Suprapubic skin (tissue), 4 donors: ENCODE data around the gene ANO9. TPM values are rescaled to one million over a fixed set of nuclear protein-coding genes. Genes with fewer than 3 reads are reported as not detected.

Experiments
- DNase-seq, 2 donors: peaks; one replicate each; pipeline ENCODE4 v3.0.0-alpha.2; 2019; ENCODE audit warnings: low spot score in 2 of 2
- H3K27ac ChIP-seq: fragments of 200-600 bp; sonication (generic); one replicate; pipeline ENCODE4 v1.5.1; 2019
- H3K27me3 ChIP-seq: fragments of 200-600 bp; sonication (generic); one replicate; pipeline ENCODE4 v1.5.1; 2019
- H3K36me3 ChIP-seq: fragments of 200-600 bp; sonication (generic); one replicate; pipeline ENCODE4 v1.5.1; 2019
- H3K4me1 ChIP-seq: fragments of 200-600 bp; sonication (generic); one replicate; pipeline ENCODE4 v1.5.1; 2019
- H3K4me3 ChIP-seq: fragments of 200-600 bp; sonication (generic); one replicate; pipeline ENCODE4 v1.5.1; 2019; ENCODE audit warnings: mild to moderate bottlenecking
- H3K9me3 ChIP-seq: fragments of 200-600 bp; sonication (generic); one replicate; pipeline ENCODE4 v1.5.1; 2019
- EP300 ChIP-seq: sonication (generic); formaldehyde crosslinking; IDR thresholded peaks from one replicate; pipeline ENCODE4 v1.6.1; 2017; ENCODE audit warnings: antibody characterized with exemption
- POLR2A ChIP-seq, 2 donors: fragments of 450-650 bp; IDR thresholded peaks; one replicate each; pipeline ENCODE4 v1.6.1; 2017; ENCODE audit warnings: antibody characterized with exemption in 2 of 2, mild to moderate bottlenecking in 2 of 2, moderate library complexity in 2 of 2
- POLR2AphosphoS5 ChIP-seq, 3 donors: sonication (generic); formaldehyde crosslinking; IDR thresholded peaks; one replicate each; pipeline ENCODE4 v1.6.1; 2017; ENCODE audit warnings: antibody characterized with exemption in 3 of 3
- WGBS: methylation state at CpG from one replicate; pipeline ENCODE4 v1.1.5; 2018; 5-methylcytosine and 5-hydroxymethylcytosine counted together
- total RNA-seq, 4 donors: library from RNA; depleted of rRNA; stranded (reverse); fragments of >200 nt; gene quantifications; one replicate each; pipeline ENCODE4 v1.1.0, GENCODE V29; 2016
- TF ChIP-seq, protein P1 (sequence below), 2 donors: fragments of 200-600 bp in 1 of 2; fragments of 450-650 bp in 1 of 2; sonication (generic) in 1 of 2; IDR thresholded peaks; one replicate each; pipeline ENCODE4 v1.5.1; 2016 to 2019; ENCODE audit warnings: antibody characterized with exemption in 2 of 2, mild to moderate bottlenecking in 1 of 2, moderate library complexity in 1 of 2

ANO9 gene, protein sequence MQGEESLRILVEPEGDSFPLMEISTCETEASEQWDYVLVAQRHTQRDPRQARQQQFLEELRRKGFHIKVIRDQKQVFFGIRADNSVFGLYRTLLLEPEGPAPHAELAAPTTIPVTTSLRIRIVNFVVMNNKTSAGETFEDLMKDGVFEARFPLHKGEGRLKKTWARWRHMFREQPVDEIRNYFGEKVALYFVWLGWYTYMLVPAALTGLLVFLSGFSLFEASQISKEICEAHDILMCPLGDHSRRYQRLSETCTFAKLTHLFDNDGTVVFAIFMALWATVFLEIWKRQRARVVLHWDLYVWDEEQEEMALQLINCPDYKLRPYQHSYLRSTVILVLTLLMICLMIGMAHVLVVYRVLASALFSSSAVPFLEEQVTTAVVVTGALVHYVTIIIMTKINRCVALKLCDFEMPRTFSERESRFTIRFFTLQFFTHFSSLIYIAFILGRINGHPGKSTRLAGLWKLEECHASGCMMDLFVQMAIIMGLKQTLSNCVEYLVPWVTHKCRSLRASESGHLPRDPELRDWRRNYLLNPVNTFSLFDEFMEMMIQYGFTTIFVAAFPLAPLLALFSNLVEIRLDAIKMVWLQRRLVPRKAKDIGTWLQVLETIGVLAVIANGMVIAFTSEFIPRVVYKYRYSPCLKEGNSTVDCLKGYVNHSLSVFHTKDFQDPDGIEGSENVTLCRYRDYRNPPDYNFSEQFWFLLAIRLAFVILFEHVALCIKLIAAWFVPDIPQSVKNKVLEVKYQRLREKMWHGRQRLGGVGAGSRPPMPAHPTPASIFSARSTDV
- total RNA-seq = 100 to 1,000 TPM in 2 of 4 donors, 10 to 100 TPM in 2; 76.8 to 166 (median 103) TPM

DNA sequence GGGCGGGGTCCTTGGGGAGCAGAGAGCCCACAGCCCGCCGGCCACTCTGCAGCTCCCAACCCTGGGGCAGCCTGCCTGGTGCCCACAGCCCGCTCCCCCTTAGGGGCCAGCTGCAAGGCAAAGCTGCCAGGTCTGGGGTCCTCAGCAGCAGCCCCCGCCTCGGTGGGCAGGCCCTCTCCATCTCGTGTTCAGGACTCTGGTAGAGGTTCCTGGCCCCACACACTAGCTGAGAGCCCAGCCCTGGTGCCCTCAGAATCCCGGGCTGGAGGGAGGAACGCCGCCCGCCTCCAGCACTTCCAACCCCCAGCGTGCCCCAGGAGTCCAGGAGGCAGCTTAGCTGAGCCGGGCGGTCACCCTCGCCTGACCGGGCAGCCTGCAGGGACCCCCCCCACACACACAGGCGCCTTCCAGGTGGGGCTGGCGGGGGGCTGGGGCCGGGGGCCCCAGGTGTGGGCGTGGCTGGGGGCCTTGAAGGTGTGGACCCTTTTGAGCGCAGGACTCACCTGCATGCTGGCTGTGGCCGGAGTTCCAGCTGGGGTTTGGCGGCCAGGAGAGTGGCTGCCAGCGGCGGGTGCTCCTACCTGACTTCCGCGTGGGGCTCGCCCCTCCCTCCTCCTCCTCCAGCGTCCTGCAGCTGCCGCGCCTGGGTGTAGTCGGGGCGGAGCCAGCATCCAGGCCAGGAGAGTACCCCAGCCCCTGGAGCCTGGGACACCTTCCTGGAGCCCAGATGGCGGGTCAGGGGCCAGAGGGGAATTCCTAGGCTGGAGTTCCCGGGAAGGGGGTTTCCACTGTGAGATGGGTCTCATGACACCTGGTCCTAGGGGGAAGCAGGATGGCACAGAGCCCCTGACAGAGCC lies at the start of gene ANO9:
ANO9 (minus strand) TSS at position 594 of the 857 bp plus-strand sequence; CDS start at position 509, 85 bp downstream.
- TF ChIP-seq EP300 (no peak), POLR2A (IDR thresholded peaks at IDR 0.05) (no peak), POLR2AphosphoS5 (IDR thresholded peaks at IDR 0.05) (no peak)
- TF ChIP-seq, protein P1, sequence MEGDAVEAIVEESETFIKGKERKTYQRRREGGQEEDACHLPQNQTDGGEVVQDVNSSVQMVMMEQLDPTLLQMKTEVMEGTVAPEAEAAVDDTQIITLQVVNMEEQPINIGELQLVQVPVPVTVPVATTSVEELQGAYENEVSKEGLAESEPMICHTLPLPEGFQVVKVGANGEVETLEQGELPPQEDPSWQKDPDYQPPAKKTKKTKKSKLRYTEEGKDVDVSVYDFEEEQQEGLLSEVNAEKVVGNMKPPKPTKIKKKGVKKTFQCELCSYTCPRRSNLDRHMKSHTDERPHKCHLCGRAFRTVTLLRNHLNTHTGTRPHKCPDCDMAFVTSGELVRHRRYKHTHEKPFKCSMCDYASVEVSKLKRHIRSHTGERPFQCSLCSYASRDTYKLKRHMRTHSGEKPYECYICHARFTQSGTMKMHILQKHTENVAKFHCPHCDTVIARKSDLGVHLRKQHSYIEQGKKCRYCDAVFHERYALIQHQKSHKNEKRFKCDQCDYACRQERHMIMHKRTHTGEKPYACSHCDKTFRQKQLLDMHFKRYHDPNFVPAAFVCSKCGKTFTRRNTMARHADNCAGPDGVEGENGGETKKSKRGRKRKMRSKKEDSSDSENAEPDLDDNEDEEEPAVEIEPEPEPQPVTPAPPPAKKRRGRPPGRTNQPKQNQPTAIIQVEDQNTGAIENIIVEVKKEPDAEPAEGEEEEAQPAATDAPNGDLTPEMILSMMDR (IDR thresholded peaks at IDR 0.05) = no peak
- H3K27ac ChIP-seq = no peak within 1 kb of the TSS
- no peak for DNase-seq
- H3K9me3 ChIP-seq = no peaks in the 10 kb centered on the region
- H3K4me3 ChIP-seq = peak within 1 kb of the TSS; percentile 40
- WGBS = 40% methylated on average over 2 of the region's 35 CpGs
- H3K27me3 ChIP-seq = no peaks in the 10 kb centered on the region
- H3K36me3 ChIP-seq = no peaks in the 10 kb centered on the region
- H3K4me1 ChIP-seq = peaks cover 29% of the 10 kb centered on the region

DNA sequence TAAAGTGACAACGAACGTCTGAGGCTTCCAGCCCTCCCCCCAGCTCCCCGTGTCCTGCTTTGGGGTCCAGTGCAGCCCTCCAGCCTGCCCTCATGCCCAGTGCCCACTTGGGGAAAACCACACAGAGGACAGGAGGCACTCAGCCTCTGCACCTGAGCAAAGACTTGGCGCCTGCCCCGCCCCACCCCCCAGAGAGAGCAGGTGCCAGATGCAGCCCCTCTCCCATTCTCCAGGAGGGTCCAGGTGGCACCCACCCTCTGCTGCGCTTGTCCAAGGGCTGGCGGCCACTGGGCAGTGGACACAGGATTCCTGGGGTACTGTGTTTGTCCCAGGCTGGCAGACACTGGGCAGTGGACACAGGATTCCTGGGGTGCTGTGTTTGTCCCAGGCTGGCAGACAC lies 49.5 kb upstream of the ANO9 start:
- no peaks in the 10 kb centered on the region for H3K27me3 ChIP-seq
- 87% methylated on average over 2 of the region's 7 CpGs for WGBS
- no peak overlapping the region for H3K4me3 ChIP-seq
- no peak for DNase-seq
- peaks cover 61% of the 10 kb centered on the region for H3K36me3 ChIP-seq
- H3K27ac ChIP-seq = no peak overlapping the region
- no peak for TF ChIP-seq POLR2A (IDR thresholded peaks at IDR 0.05)
- no peak for TF ChIP-seq POLR2AphosphoS5 (IDR thresholded peaks at IDR 0.05)
- TF ChIP-seq, protein P1 (IDR thresholded peaks at IDR 0.05) = no peak
- H3K4me1 ChIP-seq = no peaks in the 10 kb centered on the region
- H3K9me3 ChIP-seq = no peaks in the 10 kb centered on the region

DNA sequence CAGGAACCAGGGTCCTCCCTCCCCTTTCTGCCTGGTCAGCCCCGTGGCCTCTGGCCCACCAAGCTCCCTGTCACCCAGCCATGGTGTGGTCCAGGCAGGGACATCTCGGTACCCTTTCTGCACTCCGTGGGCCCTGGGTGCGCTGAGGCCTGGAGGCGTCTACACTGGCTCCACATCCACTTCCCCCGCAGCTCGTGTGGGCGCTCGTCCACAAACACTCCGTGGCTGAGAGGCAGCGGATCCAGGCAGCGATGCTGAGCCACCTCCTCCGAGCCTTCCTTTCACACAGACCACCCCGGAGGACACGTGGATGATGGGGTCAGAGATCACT lies 49.1 kb upstream of the ANO9 start:
- no peak overlapping the region for H3K4me3 ChIP-seq
- 88% methylated on average over 12 of the region's 15 CpGs for WGBS
- peaks cover 57% of the 10 kb centered on the region for H3K36me3 ChIP-seq
- no peaks in the 10 kb centered on the region for H3K9me3 ChIP-seq
- H3K4me1 ChIP-seq = no peaks in the 10 kb centered on the region
- H3K27me3 ChIP-seq = no peaks in the 10 kb centered on the region
- no peak overlapping the region for H3K27ac ChIP-seq
- TF ChIP-seq, protein P1 (IDR thresholded peaks at IDR 0.05) = no peak
- TF ChIP-seq EP300 = no peak
- TF ChIP-seq POLR2AphosphoS5 (IDR thresholded peaks at IDR 0.05) = no peak
- TF ChIP-seq POLR2A (IDR thresholded peaks at IDR 0.05) = no peak
- no peak for DNase-seq

DNA sequence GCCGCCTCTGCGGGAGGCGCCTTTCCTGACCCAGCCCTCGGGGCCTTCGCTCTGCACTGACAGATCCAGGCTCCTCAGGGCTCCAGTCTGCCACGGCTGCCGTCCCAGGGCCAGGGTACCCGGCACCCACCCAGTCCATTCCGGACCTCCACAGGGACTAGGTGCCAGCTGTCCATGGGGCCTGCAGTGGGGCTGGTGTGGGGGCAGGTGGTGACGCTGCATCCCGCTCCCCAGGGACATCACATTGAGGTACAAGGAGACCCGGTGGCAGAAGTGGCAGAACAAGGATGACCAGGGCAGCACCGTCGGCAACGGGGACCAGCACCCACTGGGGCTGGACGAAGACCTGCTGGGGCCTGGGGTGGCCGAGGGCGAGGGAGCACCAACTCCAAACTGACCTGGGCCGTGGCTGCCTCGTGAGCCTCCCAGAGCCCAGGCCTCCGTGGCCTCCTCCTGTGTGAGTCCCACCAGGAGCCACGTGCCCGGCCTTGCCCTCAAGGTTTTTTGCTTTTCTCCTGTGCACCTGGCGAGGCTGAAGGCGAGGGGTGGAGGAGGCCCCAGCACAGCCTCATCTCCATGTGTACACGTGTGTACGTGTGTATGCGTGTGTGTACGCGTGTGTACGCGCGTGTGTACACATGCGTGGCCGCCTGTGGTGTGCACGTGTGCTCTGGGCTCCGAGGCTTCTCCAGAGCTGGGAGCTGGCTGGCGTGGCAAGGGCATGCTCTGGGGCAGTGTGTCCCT lies 48.5 kb upstream of the ANO9 start:
- WGBS = 94% methylated on average over 23 of the region's 38 CpGs
- H3K27me3 ChIP-seq = no peaks in the 10 kb centered on the region
- no peak for TF ChIP-seq POLR2AphosphoS5 (IDR thresholded peaks at IDR 0.05)
- TF ChIP-seq POLR2A (IDR thresholded peaks at IDR 0.05) = no peak
- no peak for TF ChIP-seq EP300
- TF ChIP-seq, protein P1 (IDR thresholded peaks at IDR 0.05) = no peak
- no peak overlapping the region for H3K4me3 ChIP-seq
- no peaks in the 10 kb centered on the region for H3K9me3 ChIP-seq
- H3K36me3 ChIP-seq = peaks cover 53% of the 10 kb centered on the region
- no peaks in the 10 kb centered on the region for H3K4me1 ChIP-seq
- no peak overlapping the region for H3K27ac ChIP-seq
- DNase-seq = no peak
